Hindlimb muscle (tissue), 1 donor: Measurements from ENCODE around the gene SIRT3. TPM values are rescaled to one million over a fixed set of nuclear protein-coding genes. Genes with fewer than 3 reads are reported as not detected.

Source experiments
- DNase-seq: peaks from one replicate; pipeline ENCODE4 v3.0.0-alpha.2; 2013
- polyA plus RNA-seq: library from polyadenylated mRNA; unstranded; fragments of 120-200 nt; gene quantifications from one replicate; pipeline ENCODE4 v1.2.1, GENCODE V29; 2013; ENCODE audit not compliant: insufficient read length

The SIRT3 gene
- polyA plus RNA-seq, 1 donor, result 25.5 TPM

GRCh38 chr11:215581-216037 lies 20.5 kb downstream of the SIRT3 start:
- DNase-seq, result no peak

- DNase-seq, result no peak
These were observed 22.1 kb downstream of the SIRT3 start for GRCh38 chr11:214083-214482.

GRCh38 chr11:213111-213510 lies 23.0 kb downstream of the SIRT3 start:
- DNase-seq, result no peak

GRCh38 chr11:212150-213100 lies 23.7 kb downstream of the SIRT3 start:
- DNase-seq, result no peak

GRCh38 chr11:211741-212140 lies 24.4 kb downstream of the SIRT3 start:
- no peak for DNase-seq

GRCh38 chr11:211295-211694 lies 24.8 kb downstream of the SIRT3 start:
- no peak for DNase-seq

GRCh38 chr11:210803-211180 lies 25.4 kb downstream of the SIRT3 start:
- DNase-seq, result no peak

GRCh38 chr11:210122-210802 lies 25.9 kb downstream of the SIRT3 start:
- no peak for DNase-seq

- no peak for DNase-seq
These were observed 26.6 kb downstream of the SIRT3 start for GRCh38 chr11:209275-210121.

GRCh38 chr11:208917-209260 lies 27.3 kb downstream of the SIRT3 start:
- no peak for DNase-seq

- DNase-seq, result peak; percentile 90
These were observed 27.8 kb downstream of the SIRT3 start for GRCh38 chr11:208181-208916.

GRCh38 chr11:207863-208180 lies 28.3 kb downstream of the SIRT3 start:
- DNase-seq, result no peak

GRCh38 chr11:207208-207862 lies 28.8 kb downstream of the SIRT3 start, which contains the start of the genes BET1L and RIC8A:
TSS of gene BET1L (minus strand) at chr11:207399. CDS start at chr11:207321, 78 bp downstream.
TSS of gene RIC8A (plus strand) at chr11:207708. CDS start at chr11:208855, 1,147 bp downstream.
- peak; percentile 95 for DNase-seq

GRCh38 chr11:206526-207207 lies 29.5 kb downstream of the SIRT3 start:
- DNase-seq, result no peak

- DNase-seq, result no peak
These were observed 30.1 kb downstream of the SIRT3 start for GRCh38 chr11:206002-206384.

GRCh38 chr11:205221-206001 lies 30.7 kb downstream of the SIRT3 start:
- no peak for DNase-seq

- DNase-seq, result no peak
These were observed 31.5 kb downstream of the SIRT3 start for GRCh38 chr11:204587-205109.

GRCh38 chr11:203945-204586 lies 32.1 kb downstream of the SIRT3 start:
- DNase-seq, result no peak
